ENCODE measurements around the gene MRGPRF.

DNA sequence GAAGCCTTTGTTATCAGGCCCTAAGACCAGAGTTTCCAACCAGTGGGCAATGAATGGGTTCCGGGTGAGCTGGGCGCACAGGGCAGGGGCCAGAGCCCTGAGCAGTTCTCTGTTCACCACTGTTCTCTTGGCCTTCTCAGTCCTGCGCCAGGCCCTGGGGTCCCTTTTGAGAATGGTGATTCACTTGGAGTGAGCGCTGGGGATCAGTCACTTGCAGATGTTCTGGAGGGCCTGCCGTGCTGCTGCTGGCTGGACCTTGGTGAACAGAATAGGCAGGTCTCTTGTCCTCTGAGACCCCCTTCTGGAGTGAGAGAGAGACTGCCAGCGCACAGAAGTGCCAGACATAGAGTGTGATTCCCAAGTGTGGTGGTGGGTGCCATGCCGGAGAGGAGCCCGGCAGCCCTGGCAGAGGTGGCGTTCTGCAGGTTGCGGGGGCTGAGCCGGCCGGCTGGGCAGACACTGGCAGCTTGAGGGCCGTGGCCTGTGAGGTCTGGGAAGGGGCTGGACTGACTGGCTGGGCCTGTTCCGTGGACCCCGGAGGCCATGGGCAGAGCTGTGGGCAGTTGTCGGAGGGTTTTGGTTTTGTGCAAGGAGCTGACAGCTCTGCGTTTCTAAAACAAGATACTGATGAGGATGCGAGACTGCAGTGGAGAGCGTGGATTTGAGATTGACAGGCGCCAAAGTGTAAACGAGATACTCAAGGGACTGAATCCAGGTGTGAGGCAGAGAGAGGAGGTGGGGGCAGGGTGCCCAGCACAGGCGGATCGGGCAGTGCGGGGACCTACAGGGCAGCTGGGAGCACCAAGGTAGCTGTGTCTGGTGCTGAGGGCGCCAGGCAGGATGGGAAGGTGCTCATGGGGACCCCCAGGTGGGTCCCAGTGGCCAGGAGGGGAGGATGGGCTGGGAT is 48.0 kb upstream of the MRGPRF start:
- TF ChIP-seq, protein P1, sequence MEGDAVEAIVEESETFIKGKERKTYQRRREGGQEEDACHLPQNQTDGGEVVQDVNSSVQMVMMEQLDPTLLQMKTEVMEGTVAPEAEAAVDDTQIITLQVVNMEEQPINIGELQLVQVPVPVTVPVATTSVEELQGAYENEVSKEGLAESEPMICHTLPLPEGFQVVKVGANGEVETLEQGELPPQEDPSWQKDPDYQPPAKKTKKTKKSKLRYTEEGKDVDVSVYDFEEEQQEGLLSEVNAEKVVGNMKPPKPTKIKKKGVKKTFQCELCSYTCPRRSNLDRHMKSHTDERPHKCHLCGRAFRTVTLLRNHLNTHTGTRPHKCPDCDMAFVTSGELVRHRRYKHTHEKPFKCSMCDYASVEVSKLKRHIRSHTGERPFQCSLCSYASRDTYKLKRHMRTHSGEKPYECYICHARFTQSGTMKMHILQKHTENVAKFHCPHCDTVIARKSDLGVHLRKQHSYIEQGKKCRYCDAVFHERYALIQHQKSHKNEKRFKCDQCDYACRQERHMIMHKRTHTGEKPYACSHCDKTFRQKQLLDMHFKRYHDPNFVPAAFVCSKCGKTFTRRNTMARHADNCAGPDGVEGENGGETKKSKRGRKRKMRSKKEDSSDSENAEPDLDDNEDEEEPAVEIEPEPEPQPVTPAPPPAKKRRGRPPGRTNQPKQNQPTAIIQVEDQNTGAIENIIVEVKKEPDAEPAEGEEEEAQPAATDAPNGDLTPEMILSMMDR (IDR thresholded peaks at IDR 0.05), result no peak
- TF ChIP-seq POLR2A (IDR thresholded peaks at IDR 0.05), result no peak
- no peak for TF ChIP-seq EP300 (IDR thresholded peaks at IDR 0.05)
